Activated T-cell treated with anti-CD3 and anti-CD28 coated beads for 4 hours (primary cell): ENCODE results near the gene EDA.

Experiments
- DNase-seq: peaks from one replicate; pipeline ENCODE4 v3.0.0-alpha.2; 2020

Gene EDA

DNA sequence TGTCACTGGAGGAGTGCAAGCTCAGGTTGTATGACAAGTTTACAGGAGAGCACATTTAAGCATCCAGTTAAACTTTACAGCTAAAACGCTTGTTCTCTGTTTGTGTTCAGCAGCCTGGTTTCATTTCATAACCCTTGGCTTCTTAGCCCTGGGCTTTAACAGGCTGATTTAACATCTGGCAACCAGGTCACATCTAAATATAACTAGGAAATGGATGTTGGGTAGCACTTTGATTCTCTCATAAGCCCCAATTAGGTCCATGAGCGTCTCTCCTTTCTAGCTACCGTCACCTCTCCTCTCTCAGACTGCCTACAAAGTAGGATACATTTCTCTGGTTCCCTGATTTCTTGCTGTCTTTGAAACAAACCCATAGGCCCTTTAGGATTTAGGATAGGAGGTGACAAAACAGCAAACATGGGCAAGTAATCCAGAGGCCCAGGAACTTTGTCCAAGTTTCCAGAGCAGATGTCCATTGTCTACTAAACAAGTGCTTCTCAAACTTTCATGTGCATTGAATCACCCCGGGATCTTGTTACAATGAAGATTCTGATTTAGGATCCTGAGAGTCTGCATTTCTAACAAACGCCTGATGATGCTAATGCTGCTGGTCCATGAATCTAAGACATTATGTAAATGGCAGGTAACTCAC, 468.8 kb downstream of the EDA start:
- DNase-seq, result no peak

DNA sequence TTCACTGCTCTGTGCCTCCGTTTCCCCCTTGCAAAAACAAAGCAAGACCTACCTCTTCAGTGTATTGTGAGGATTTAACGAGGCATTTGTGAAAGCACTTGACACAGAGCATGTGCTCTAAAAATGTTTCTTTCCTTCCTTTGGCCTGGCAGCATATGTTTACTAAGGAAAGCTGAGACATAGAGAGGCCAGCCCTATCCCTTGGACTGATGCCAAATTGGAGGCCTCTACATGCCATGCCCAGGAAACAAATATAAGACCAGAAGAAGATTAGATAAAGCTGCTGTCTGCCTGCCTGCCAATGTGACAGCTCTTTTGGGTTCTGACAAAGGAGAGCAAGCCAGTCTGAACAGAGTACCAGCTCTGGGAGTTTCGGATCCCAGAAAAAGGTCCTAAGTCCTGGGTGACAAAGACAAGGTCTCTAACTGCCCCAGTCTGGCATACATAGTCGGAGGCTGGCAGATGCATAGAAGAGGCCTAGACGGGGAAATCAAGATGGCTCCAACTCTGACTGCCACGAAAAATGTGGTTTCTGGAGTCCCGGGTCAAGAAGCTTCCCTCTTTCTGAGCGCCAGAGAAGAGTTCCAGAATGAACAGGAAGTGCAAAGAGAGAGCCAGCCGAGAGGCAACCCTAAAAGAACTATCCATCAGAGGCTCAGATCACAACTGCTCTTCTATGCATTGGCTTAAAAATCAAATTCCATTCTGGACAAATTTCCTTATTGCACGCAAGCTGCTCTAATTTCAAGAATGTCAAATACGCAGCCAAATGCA, 472.1 kb downstream of the EDA start:
- no peak for DNase-seq

DNA sequence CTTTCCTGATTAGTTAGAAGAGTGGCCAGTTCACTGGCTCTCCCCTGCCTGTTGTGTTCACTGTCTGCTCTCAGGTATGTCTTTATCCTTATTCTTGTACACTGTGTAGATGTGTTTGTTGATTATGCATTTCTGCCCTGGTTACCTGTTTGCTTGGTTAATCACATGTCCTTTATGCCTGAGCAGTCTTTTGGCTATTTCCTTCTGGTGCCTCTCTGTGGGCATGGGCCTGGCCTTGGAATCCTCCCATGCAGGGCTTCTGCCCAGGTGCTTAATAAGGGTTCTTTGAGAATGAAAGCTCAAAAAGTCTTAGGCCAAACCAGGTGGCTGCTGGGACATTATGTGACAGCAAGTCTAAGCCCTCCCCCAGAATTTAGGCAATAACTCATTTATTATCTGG, 472.8 kb downstream of the EDA start:
- DNase-seq, result no peak
